ENCODE data around the gene PMPCB. TPM values are rescaled to one million over a fixed set of nuclear protein-coding genes. Genes with fewer than 3 reads are reported as not detected.
"Not testable (repeated sequence)": the region's sequence is repeated elsewhere in the genome, so short reads cannot be mapped to it uniquely, and the experiment has no call there.

PMPCB gene
- polyA plus RNA-seq, 3 donors, result 42.8 to 50.8 (median 44.9) TPM

DNA sequence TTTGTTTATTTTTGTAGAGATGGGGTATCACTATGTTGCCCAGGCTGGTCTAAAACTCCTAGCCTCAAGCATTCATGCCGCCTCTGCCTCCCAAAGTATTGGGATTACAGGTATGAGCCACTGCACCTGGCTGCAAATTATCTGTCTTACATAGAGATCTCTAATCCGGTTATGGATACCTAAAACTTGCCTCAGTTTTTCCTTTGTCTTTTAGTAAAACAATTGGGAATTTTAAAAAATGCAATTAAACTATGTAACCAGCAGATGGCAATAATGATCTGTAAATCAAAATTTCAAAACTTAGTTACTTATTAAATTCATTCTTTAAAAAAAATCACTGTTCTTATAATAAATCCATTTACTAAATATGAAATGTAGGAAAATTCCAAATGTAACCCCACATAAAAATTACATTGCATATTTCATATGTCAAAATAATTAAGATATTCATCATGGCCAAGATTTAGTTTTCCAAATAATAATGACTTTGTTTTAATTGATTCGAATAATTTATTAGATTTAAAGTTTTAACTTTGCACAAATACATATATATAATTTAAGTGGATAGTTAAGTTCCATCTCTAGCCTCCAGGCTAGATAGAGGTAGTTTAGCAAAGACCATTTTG lies 14.3 kb upstream of the PMPCB start:
- TF ChIP-seq, protein P1, sequence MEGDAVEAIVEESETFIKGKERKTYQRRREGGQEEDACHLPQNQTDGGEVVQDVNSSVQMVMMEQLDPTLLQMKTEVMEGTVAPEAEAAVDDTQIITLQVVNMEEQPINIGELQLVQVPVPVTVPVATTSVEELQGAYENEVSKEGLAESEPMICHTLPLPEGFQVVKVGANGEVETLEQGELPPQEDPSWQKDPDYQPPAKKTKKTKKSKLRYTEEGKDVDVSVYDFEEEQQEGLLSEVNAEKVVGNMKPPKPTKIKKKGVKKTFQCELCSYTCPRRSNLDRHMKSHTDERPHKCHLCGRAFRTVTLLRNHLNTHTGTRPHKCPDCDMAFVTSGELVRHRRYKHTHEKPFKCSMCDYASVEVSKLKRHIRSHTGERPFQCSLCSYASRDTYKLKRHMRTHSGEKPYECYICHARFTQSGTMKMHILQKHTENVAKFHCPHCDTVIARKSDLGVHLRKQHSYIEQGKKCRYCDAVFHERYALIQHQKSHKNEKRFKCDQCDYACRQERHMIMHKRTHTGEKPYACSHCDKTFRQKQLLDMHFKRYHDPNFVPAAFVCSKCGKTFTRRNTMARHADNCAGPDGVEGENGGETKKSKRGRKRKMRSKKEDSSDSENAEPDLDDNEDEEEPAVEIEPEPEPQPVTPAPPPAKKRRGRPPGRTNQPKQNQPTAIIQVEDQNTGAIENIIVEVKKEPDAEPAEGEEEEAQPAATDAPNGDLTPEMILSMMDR (IDR thresholded peaks at IDR 0.05), result peak; percentile 48
- H3K36me3 Mint-ChIP-seq; H4K20me1 ChIP-seq (ENCODE audit: insufficient read depth, low read length); H3K9me3 ChIP-seq (replicated peaks in 1 of 2; ENCODE audit: control insufficient read depth in 1 of 2, insufficient read depth in 1 of 2, low read length in 2 of 2); H3K4me3 Mint-ChIP-seq; H3K27ac Mint-ChIP-seq; H2AFZ ChIP-seq (ENCODE audit: insufficient read depth, low read depth, low read length, poor library complexity, severe bottlenecking); H3K27me3 ChIP-seq (ENCODE audit: control insufficient read depth in 2 of 2, insufficient read depth in 2 of 2, low read length in 2 of 2); intact Hi-C loops (cut with micrococcal nuclease); H3K4me2 ChIP-seq (replicated peaks; ENCODE audit: extremely low read depth, low read length, poor library complexity, severe bottlenecking); H3K79me2 ChIP-seq (ENCODE audit: insufficient read depth, low read length); H3K4me3 ChIP-seq (replicated peaks in 1 of 3; ENCODE audit: low read depth in 2 of 3, low read length in 3 of 3); H3K9ac ChIP-seq (ENCODE audit: insufficient read depth, low read length, poor library complexity, severe bottlenecking); H3K9me3 Mint-ChIP-seq; H3K36me3 ChIP-seq (replicated peaks in 1 of 2; ENCODE audit: control insufficient read depth in 1 of 2, insufficient read depth in 2 of 2, low read length in 2 of 2); DNase-seq; H3K27ac ChIP-seq (ENCODE audit: low read depth in 1 of 2, low read length in 2 of 2): not testable (repeated sequence)
- Mint-ChIP-seq H3K4me1 (peaks cover 19% of the 10 kb centered on the region), H3K27me3 (ENCODE audit: low read depth in 3 of 3) (peaks cover 14 to 22% (median 21%) of the 10 kb centered on the region in 3 donors)
- H3K4me1 ChIP-seq (ENCODE audit: control insufficient read depth in 1 of 2, insufficient read depth in 2 of 2, low read length in 2 of 2), result peaks cover 9 to 17% of the 10 kb centered on the region in 2 donors
- WGBS (ENCODE audit: insufficient coverage), result 50% methylated on average over 1 of the region's 3 CpGs

DNA sequence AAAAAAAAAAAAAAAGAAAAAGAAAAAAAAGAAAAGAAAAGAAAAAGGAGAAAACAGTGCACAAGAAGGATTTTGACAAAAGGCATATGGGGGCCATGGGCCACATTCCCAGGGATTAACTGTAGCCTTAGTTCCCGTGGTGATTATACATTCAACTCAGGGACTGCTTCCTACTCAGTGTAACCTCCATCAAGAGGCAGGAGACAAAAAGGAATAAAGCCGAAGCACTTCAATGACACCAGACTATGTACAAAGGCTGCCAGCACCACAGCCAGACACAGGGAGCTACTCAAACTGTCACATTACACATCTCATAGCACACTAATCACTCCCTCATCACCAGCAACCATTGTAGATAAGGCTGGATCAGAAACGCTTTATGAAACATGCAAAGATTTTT lies 5.1 kb upstream of the PMPCB start:
- peaks cover 0 to 6% (median 3%) of the 10 kb centered on the region in 3 donors for H3K27me3 Mint-ChIP-seq (ENCODE audit: low read depth in 3 of 3)

More for the DNA sequence above, 5.1 kb upstream of the PMPCB start:
- no peak overlapping the region for H2AFZ ChIP-seq (ENCODE audit: insufficient read depth, low read depth, low read length, poor library complexity, severe bottlenecking)
- Mint-ChIP-seq H3K27ac (no peak overlapping the region), H3K9me3 (peaks cover 0 to 2% (median 0%) of the 10 kb centered on the region in 7 donors), H3K36me3 (no peaks in the 10 kb centered on the region), H3K4me3 (no peak overlapping the region), H3K4me1 (peaks cover 5% of the 10 kb centered on the region)
- no peaks in the 10 kb centered on the region for H3K36me3 ChIP-seq (replicated peaks in 1 of 2; ENCODE audit: control insufficient read depth in 1 of 2, insufficient read depth in 2 of 2, low read length in 2 of 2)
- H3K4me2 ChIP-seq (replicated peaks; ENCODE audit: extremely low read depth, low read length, poor library complexity, severe bottlenecking), result no peak overlapping the region
- H3K4me1 ChIP-seq (ENCODE audit: control insufficient read depth in 1 of 2, insufficient read depth in 2 of 2, low read length in 2 of 2), result peaks cover 0 to 4% of the 10 kb centered on the region in 2 donors
- intact Hi-C loops (cut with micrococcal nuclease), result loop anchor here in 1 of 2 donors (10.0 kb wide), 1 partner anchor 217 kb away; the partner anchor contains the start of genes ARMC10 and FBXL13
- no peaks in the 10 kb centered on the region for H3K79me2 ChIP-seq (ENCODE audit: insufficient read depth, low read length)
- H4K20me1 ChIP-seq (ENCODE audit: insufficient read depth, low read length), result no peaks in the 10 kb centered on the region
- no peaks in the 10 kb centered on the region for H3K9me3 ChIP-seq (replicated peaks in 1 of 2; ENCODE audit: control insufficient read depth in 1 of 2, insufficient read depth in 1 of 2, low read length in 2 of 2)
- H3K4me3 ChIP-seq (replicated peaks in 1 of 3; ENCODE audit: low read depth in 2 of 3, low read length in 3 of 3), result no peak overlapping the region
- H3K27ac ChIP-seq (ENCODE audit: low read depth in 1 of 2, low read length in 2 of 2), result no peak overlapping the region
- no peaks in the 10 kb centered on the region for H3K27me3 ChIP-seq (ENCODE audit: control insufficient read depth in 2 of 2, insufficient read depth in 2 of 2, low read length in 2 of 2)
- no peak for DNase-seq
- WGBS (ENCODE audit: insufficient coverage), result 92% methylated on average over 2 of the region's 3 CpGs
- TF ChIP-seq, protein P1 (IDR thresholded peaks at IDR 0.05), result no peak
- H3K9ac ChIP-seq (ENCODE audit: insufficient read depth, low read length, poor library complexity, severe bottlenecking), result no peak overlapping the region

All from CD14-positive monocyte (primary cell).